Suppressor macrophage treated with lipopolysaccharide for 1 hour (primary cell): Measurements from ENCODE around the gene SERPINE2.
A peak's percentile ranks its signal among the peaks of the same experiment; 100 is the strongest.

Experiments used
- DNase-seq, 3 donors: peaks; one replicate each; pipeline ENCODE4 v3.0.0-alpha.2; 2020 to 2022

The SERPINE2 gene

GRCh38 chr2:224039080-224039769 is at the start of gene SERPINE2:
Gene SERPINE2, minus strand, starts transcription at chr2:224039286. Its CDS starts 37,386 bp downstream, at chr2:224001900.
- peak; percentile 21 to 63 (median 43) for DNase-seq

GRCh38 chr2:224086226-224086914 is 47.3 kb upstream of the SERPINE2 start:
- DNase-seq, result peak; percentile 18 to 66 (median 25)

- DNase-seq, result no peak
Observed at GRCh38 chr2:224085811-224086210, 46.7 kb upstream of the SERPINE2 start.

GRCh38 chr2:224085246-224085645 is 46.2 kb upstream of the SERPINE2 start:
- DNase-seq, result no peak

- no peak for DNase-seq
Observed at GRCh38 chr2:224084266-224084892, 45.3 kb upstream of the SERPINE2 start.

GRCh38 chr2:224083638-224084037 is 44.6 kb upstream of the SERPINE2 start:
- DNase-seq, result no peak

- no peak for DNase-seq
Observed at GRCh38 chr2:224078656-224079055, 39.6 kb upstream of the SERPINE2 start.

- DNase-seq, result no peak
Observed at GRCh38 chr2:224077773-224078507, 38.9 kb upstream of the SERPINE2 start.

- no peak for DNase-seq
Observed at GRCh38 chr2:224075588-224075987, 36.5 kb upstream of the SERPINE2 start.

- DNase-seq, result no peak
Observed at GRCh38 chr2:224073676-224074075, 34.6 kb upstream of the SERPINE2 start.

GRCh38 chr2:224072541-224073188 is 33.6 kb upstream of the SERPINE2 start:
- DNase-seq, result no peak

- DNase-seq, result no peak
Observed at GRCh38 chr2:224069172-224069571, 30.1 kb upstream of the SERPINE2 start.

- DNase-seq, result no peak
Observed at GRCh38 chr2:224063298-224063648, 24.2 kb upstream of the SERPINE2 start.

- DNase-seq, result no peak
Observed at GRCh38 chr2:224062481-224063297, 23.6 kb upstream of the SERPINE2 start.

GRCh38 chr2:224060783-224061482 is 21.8 kb upstream of the SERPINE2 start:
- no peak for DNase-seq

- DNase-seq, result no peak
Observed at GRCh38 chr2:224059178-224059577, 20.1 kb upstream of the SERPINE2 start.

GRCh38 chr2:224058048-224058775 is 19.1 kb upstream of the SERPINE2 start:
- no peak for DNase-seq

- no peak for DNase-seq
Observed at GRCh38 chr2:224056889-224057288, 17.8 kb upstream of the SERPINE2 start.

GRCh38 chr2:224055101-224055500 is 16.0 kb upstream of the SERPINE2 start:
- peak; percentile 14 to 51 (median 23) for DNase-seq

- no peak for DNase-seq
Observed at GRCh38 chr2:224046752-224047151, 7.7 kb upstream of the SERPINE2 start.
